ENCODE results near the gene COL4A1.

GRCh38 chr13:110332750-110333149, 25.8 kb upstream of the COL4A1 start:
- TF ChIP-seq GATA2 (IDR thresholded peaks at IDR 0.05; ENCODE audit: low read depth, low read length) (no peak), GATA3 (IDR thresholded peaks at IDR 0.05; ENCODE audit: low read depth, low read length) (no peak)

Measured in SH-SY5Y (cell line).